DMS153 (cell line): Measurements from ENCODE around the gene LRGUK.

Experiments
- DNase-seq: peaks from one replicate; lab custom pipeline; 2025; lab: John Stamatoyannopoulos, UW

LRGUK gene

DNA sequence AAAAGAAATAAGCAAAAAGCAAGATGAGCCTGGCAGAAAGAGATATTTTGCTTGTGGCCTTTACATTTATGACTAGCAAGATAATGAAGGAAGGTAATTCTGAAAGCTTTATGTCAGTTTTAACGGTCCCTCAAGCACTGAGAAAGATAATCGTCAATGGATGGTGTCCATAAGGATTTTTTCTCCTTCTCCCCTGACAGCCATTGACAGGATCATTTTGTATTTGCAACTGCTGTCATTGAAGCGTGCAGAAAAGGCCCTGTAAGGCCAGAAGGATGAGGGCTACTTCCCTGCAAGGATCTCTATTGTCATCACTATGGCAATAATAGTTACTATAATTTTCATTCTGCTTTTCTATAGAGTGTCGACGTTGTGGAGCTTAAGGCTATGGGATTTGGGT lies 994 bp upstream of the LRGUK start:
- no peak for DNase-seq

GRCh38 chr7:134126596-134126965 lies 559 bp upstream of the LRGUK start:
- DNase-seq: no peak

DNA sequence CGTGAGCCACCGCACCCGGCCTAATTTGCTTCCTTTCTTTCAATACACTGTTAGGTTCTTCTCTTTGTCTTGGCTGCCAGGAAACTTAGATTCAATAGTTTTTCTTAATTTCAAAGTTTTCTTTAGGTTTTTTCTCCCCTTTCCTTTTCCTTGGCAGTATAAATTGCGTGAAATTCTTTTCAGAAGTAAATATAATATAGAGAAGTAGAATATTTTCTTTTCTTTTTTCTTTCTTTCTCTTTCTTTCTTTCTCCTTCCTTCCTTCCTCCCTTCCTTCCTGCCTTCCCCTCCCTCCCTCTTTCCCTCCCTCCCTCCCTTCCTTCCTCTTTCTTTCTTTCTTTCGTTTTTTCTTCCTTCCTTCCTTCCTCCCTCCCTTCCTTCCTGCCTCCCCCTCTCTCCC lies 1.7 kb downstream of the LRGUK start:
- DNase-seq: no peak

GRCh38 chr7:134129856-134130523 lies 2.9 kb downstream of the LRGUK start:
- no peak for DNase-seq

DNA sequence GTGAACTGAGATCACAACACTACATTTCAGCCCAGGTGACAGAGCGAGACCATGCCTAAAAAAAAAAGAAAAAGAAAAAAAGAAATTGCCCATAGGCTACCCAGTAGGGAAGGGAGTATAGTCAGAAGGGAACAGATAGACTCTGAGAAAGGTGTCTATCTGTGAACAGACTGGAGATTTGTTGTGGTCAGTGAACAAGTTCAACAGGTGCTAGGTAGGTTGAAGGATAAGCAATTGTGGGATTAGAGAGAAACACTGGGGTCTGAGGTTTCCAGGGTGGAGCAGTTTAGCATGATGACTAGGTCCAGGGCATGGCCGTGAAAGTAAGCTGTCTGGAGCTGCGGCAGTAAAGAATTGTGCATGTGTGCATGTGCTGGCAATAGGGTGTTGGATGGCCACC lies 6.9 kb downstream of the LRGUK start:
- no peak for DNase-seq

DNA sequence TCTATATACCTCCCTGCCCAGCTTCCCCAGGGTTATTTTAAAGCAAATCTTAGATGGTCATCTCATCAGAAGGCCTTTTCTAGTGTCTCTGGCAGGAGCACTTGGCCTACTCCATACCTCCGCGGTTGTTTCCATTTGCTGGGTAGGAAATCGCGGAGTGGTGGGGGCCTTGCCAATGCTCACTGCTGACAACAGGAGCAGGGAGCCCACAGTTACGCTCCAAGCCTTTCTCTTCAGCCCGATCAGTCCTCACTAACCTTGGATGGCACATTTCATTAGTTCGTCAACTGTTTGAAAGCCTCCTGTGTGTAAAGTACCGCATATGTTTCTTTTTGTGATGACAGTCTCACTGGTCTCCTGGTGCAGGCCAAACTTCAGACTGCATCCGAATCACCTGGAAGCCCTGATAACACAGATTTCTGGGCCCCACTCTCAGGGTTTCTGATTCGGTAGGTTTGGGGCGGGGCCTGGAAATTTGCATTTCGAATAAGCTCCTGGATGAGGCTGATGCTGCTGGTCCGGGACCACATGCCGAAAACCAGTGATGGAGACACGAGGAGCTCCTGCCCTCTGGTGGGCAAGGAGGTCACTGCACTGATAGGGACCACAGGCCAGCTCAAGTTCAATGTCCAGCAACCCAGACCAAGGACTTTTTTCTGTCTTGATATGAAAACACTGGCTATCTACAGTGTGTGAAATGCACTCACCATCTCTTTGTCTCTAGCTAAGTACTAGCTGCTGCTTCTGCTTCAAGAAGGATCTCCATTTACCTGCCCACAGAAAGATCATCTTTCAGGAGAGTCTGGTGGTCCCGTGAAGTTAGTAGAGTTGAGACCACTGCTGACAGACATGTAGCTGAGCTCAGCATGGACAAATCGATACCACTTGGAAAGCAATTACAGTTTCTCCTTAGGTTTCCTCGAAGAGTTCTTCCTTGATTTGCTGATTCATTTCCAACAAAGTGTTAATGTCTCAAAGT lies 14.0 kb downstream of the LRGUK start:
- no peak for DNase-seq

GRCh38 chr7:134141868-134142264 lies 14.7 kb downstream of the LRGUK start:
- no peak for DNase-seq

DNA sequence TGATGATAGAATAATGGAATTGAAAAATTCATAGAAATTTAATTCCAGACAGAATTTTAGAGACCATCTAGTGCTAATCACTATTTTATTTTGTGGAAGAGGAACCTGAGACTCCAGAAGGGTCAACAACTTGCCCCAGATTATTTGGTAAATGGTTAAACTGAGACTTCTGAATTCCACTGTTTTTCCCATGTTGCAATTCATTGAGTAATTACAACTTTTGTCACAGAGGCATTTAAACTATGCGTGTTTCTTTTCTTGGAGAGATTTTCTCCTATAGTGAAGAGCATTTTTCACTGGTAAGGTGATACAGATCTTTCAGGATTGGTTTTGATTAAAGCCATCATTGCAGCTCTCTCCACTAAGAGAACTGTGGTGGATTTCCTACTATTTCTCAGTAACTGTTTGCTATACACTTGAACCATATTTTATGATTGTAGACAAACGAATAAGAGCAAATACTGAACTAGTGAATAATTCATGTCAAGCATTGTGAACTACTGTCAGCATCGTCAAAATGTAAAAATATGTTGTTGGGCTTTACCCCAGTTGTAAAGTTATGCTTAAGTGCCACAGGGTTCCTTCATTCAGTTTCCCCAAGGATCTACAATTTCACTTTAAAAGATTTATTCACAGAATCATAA lies 26.5 kb downstream of the LRGUK start:
- DNase-seq: no peak

DNA sequence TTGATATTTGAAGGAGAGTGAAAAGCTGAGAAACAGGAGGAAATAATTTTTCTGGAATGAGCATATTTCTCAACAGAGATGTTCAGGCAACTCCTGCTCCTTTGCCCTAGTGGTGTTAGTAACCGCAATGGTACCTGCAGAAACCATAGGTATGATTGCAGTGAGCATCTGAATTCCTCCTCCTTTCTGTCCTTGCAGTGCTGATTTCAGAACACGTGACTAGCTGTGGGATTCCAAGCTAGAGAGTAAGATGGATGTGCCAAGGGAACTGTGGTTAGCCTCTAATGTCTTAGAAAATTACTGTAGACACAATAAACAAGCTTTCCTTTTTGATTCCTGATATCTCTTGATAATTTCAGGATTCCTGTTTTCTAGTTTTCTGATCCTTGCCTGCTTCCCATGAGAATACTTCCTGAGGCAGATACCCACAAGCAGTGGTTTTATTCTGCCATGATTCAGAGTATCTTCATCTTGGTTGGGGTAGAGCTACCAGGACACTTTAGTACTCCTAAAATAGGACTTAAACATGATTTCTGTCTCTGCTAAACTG lies 27.5 kb downstream of the LRGUK start:
- no peak for DNase-seq

GRCh38 chr7:134155206-134155605 lies 28.1 kb downstream of the LRGUK start:
- no peak for DNase-seq

- DNase-seq: no peak
These were observed 28.7 kb downstream of the LRGUK start for GRCh38 chr7:134155871-134156270.

GRCh38 chr7:134165252-134165651 lies 38.1 kb downstream of the LRGUK start:
- DNase-seq: no peak

GRCh38 chr7:134167250-134167649 lies 40.1 kb downstream of the LRGUK start:
- DNase-seq: no peak

- no peak for DNase-seq
These were observed 40.7 kb downstream of the LRGUK start for GRCh38 chr7:134167841-134168240.

DNA sequence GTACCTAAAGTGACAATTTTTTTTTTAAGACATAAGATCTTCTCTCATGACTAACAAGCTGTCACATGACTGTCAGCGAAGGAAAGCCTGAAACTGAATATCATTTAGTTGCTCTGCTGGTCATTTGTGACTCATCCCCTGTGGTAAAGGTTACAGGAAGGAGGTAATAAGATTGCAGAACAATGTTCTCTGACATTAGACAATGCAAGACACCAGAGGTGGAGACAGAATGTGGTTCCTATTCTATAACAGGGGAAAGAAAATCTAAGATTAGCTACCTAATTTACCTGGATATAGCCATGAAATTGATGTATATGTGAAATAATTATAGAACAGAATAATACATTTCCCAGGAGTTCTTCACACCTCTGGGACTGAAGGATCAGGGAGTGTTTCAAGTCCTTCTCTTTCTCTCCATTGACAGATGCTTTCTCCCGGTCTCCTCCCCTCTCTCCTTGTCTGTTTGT lies 47.7 kb downstream of the LRGUK start:
- DNase-seq: no peak

DNA sequence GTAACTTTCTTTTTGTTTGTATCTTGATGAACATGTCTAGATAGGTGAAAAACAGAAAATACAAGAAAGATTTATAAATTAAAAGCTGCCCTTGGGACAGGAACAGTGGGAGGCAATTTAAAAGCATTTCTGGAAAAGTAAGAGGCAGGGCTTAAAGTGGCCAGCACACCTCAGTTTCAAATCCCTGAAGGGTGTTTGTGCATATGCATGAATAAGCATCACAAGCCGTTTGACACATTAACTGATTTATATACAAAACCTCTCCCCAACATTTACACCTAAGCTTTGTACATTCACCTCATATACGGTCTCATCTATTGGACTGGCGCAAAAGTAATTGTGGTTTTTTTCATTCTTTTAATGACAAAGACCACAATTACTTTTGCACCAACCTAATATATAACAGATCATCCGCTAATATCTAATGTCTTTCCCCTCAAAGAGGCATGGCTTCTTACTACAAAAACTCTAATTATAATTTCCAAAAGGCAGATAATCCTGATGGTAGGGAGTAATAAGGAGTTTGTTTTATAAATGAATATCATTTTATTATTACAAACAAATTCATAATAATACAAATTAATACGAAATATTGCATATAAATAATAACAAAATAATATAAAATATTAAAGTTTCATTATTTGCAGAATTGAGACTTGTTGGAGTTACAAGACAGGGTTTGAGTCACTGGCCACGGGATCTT lies 48.3 kb downstream of the LRGUK start:
- DNase-seq: no peak

- no peak for DNase-seq
These were observed 48.9 kb downstream of the LRGUK start for GRCh38 chr7:134176037-134176350.

DNA sequence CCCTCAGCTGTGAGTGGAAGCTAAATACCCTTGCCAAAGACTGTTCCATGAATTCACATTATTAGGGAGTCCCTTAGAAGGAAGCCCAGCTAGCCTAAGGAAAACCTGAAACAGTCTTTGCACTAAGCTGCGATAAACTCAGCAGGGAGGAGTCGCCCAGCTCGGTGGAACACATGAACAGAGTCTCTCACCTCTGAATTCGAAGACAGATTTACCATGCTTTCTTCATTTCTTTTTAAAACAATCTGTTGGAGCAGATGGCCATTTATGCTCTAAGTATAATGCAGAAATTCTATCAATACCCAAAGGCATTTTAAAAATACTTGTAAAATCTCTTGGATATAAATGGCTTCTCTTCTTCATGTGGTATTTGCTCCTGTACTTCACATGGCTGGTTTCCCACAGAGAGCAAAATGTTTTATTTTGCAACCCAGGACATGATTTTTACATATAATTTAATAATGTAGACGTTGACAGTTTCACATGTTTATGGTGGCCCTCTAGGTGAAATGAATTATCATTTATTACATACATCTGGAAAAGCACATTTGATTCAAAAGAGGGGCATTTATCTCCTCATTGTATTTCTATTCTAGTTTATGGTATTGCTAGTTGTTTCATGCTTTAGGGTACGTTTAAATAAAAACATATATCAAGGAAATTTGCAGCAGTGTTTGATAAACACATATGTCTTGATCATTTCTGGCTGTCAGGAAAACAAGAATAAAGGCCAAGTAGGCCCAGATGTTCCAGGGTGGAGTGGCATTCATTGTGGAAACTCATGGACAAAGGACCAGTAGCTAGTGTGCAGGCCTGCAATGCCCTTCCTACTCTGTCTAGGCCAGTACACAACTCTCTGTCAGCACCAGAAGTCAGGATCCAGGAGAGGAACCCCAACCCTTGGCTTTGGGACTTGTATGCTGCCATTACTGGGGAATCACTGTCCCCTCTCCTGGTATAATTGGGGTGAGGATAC lies 52.2 kb downstream of the LRGUK start:
- DNase-seq: no peak

- no peak for DNase-seq
These were observed 53.2 kb downstream of the LRGUK start for GRCh38 chr7:134180376-134180775.

GRCh38 chr7:134182078-134182477 lies 54.9 kb downstream of the LRGUK start:
- DNase-seq: no peak

- DNase-seq: no peak
These were observed 57.6 kb downstream of the LRGUK start for GRCh38 chr7:134184767-134185166.
